GM12874 (cell line): ENCODE data around the gene PRKD1.

Source experiments
- CTCF ChIP-seq: IDR thresholded peaks from 2 replicates; pipeline ENCODE4 v1.5.1; 2011; ENCODE audit warnings: low read depth, mild to moderate bottlenecking, control low read depth, low read length, moderate library complexity; ENCODE audit not compliant: insufficient read depth

Gene PRKD1

DNA sequence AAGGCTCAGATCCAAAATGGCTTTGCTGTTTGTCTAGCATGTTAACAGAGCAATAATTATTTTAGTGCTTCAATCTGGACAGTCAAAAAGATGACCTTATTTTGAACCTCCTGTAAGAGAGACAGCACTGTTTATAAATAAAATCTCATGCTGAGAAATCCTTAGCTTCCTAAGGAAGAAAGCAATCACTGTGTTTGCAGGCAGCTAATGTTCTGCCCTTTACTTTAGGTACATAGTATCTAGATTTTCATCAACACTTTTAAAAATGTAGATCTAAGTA is 105.3 kb downstream of the PRKD1 start:
- TF ChIP-seq CTCF: no peak

GRCh38 chr14:29821661-29822429 is 105.8 kb downstream of the PRKD1 start:
- TF ChIP-seq CTCF: no peak

- TF ChIP-seq CTCF: no peak
These were observed 106.4 kb downstream of the PRKD1 start for GRCh38 chr14:29821242-29821641.

DNA sequence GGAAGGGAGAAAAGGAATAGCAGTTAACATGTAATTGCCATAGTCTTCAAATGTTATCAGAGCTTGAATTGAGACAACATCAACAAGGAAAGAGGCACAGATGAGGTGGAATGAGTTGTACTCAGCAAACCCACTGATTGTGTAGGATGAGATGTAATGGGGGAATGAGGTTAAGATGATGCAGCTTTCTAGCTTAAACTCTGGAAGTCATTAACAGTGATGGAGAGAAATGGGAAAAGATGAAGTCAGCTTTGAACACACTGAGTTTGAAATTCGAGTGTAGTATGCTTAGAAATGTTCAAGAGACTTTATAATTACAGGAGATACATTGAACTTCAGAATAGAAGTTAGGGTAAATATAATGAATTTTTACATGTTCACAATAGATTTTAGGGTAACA is 106.9 kb downstream of the PRKD1 start:
- no peak for TF ChIP-seq CTCF

- no peak for TF ChIP-seq CTCF
These were observed 109.8 kb downstream of the PRKD1 start for GRCh38 chr14:29817767-29818405.

GRCh38 chr14:29815016-29815674 is 112.5 kb downstream of the PRKD1 start:
- no peak for TF ChIP-seq CTCF

GRCh38 chr14:29814156-29815015 is 113.3 kb downstream of the PRKD1 start:
- no peak for TF ChIP-seq CTCF
